Hepatocyte (in vitro differentiated cells): Measurements from ENCODE around the gene LIMS1. TPM values are rescaled to one million over a fixed set of nuclear protein-coding genes. Genes with fewer than 3 reads are reported as not detected.

Experiments used
- DNase-seq: peaks from one replicate; pipeline ENCODE4 v3.0.0-alpha.2; 2016; ENCODE audit warnings: low spot score
- H2AFZ ChIP-seq: fragments of 200-600 bp; sonication (generic); 2 replicates; pipeline ENCODE4 v1.6.0; 2016; ENCODE audit warnings: antibody characterized with exemption, mild to moderate bottlenecking
- H3K27ac ChIP-seq: fragments of 200-600 bp; sonication (generic); 2 replicates; pipeline ENCODE4 v1.5.1; 2016; ENCODE audit warnings: mild to moderate bottlenecking
- H3K27me3 ChIP-seq: fragments of 200-600 bp; sonication (generic); 2 replicates; pipeline ENCODE4 v1.6.1; 2016
- H3K36me3 ChIP-seq: fragments of 200-600 bp; sonication (generic); replicated peaks from 2 replicates; pipeline ENCODE4 v1.5.1; 2016; ENCODE audit warnings: low read depth; ENCODE audit not compliant: insufficient read depth
- H3K4me1 ChIP-seq: fragments of 200-600 bp; sonication (generic); 2 replicates; pipeline ENCODE4 v1.5.1; 2016; ENCODE audit warnings: mild to moderate bottlenecking, moderate library complexity; ENCODE audit not compliant: insufficient read depth
- H3K4me2 ChIP-seq: fragments of 200-600 bp; sonication (generic); 2 replicates; pipeline ENCODE4 v1.6.0; 2016
- H3K4me3 ChIP-seq: fragments of 200-600 bp; sonication (generic); 2 replicates; pipeline ENCODE4 v1.5.1; 2016; ENCODE audit warnings: mild to moderate bottlenecking
- H3K79me2 ChIP-seq: fragments of 200-600 bp; sonication (generic); 2 replicates; pipeline ENCODE4 v1.6.0; 2017; ENCODE audit warnings: mild to moderate bottlenecking
- H3K9me2 ChIP-seq: fragments of 200-600 bp; sonication (generic); replicated peaks from 2 replicates; pipeline ENCODE4 v1.6.0; 2017; ENCODE audit warnings: mild to moderate bottlenecking; ENCODE audit not compliant: insufficient read depth
- H3K9me3 ChIP-seq: fragments of 200-600 bp; sonication (generic); 2 replicates; pipeline ENCODE4 v1.5.1; 2016; ENCODE audit warnings: low read depth, mild to moderate bottlenecking
- H4K20me1 ChIP-seq: fragments of 200-600 bp; sonication (generic); 2 replicates; pipeline ENCODE4 v1.6.0; 2016; ENCODE audit warnings: mild to moderate bottlenecking; ENCODE audit not compliant: insufficient read depth, poor library complexity, severe bottlenecking
- EZH2 ChIP-seq: fragments of 200-600 bp; sonication (generic); IDR thresholded peaks from 2 replicates; pipeline ENCODE4 v1.6.1; 2016; ENCODE audit warnings: antibody characterized with exemption, mild to moderate bottlenecking, borderline replicate concordance
- EZH2phosphoT487 ChIP-seq: fragments of 200-600 bp; sonication (generic); IDR thresholded peaks from one replicate; pipeline ENCODE4 v1.6.1; 2018; ENCODE audit warnings: antibody characterized with exemption, mild to moderate bottlenecking, low read depth, moderate library complexity; ENCODE audit not compliant: unreplicated experiment, severe bottlenecking
- WGBS: methylation state at CpG from one replicate; pipeline ENCODE4 v1.1.6; 2016; ENCODE audit warnings: low lambda C conversion rate; ENCODE audit errors: missing lambda C conversion rate; 5-methylcytosine and 5-hydroxymethylcytosine counted together
- polyA plus RNA-seq: library from polyadenylated mRNA; unstranded; fragments of >200 nt; fragmentation: Nextera tagmentation; extraction: Ambion mirVana; gene quantifications from 2 replicates; pipeline ENCODE4 v1.2.1, GENCODE V29; 2016
- total RNA-seq: library from RNA; depleted of rRNA; stranded (reverse); fragments of >200 nt; gene quantifications from 2 replicates; pipeline ENCODE4 v1.2.3, GENCODE V29; 2014
- TF ChIP-seq, protein P1 (sequence below): fragments of 200-600 bp; sonication (generic); IDR thresholded peaks from 2 replicates; pipeline ENCODE4 v1.5.1; 2016; ENCODE audit warnings: antibody characterized with exemption, mild to moderate bottlenecking; ENCODE audit not compliant: poor library complexity

Gene LIMS1
- total and polyA plus RNA-seq, 2 experiments from 2014 or later, result 40.0 to 102 TPM

DNA sequence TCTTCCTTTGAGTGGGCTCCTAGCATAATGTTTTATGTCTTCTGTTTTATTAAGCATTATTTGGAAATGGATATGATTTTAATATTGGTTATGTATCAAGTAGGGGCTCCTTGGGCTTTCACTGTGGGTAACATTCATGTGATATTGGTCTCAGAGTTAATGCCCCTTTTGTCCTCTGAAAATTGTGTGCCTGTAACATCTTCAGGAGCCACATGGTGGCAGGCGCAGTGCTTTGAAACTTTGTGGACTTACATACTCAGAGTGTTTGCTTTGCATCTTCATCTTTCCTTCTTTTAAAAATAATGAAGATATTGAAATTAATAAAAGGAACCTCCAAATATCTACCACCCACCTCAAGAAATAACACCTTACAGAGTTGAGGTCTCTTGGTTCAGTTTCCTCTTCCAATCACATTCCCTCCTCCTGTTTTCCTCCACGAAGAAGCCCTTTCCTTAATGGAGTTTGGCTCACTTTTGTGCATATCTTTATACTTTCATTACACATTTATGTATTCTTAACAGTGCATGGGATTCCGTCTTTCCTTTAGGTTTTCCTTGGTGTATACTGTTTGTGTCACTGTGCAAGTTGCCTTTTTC is 73.5 kb downstream of the LIMS1 start:
- Histone ChIP-seq H3K36me3 (no peaks in the 10 kb centered on the region), H4K20me1 (peaks cover 3% of the 10 kb centered on the region), H3K9me3 (no peaks in the 10 kb centered on the region), H3K4me3 (no peak overlapping the region), H3K4me1 (peaks cover 5% of the 10 kb centered on the region), H3K4me2 (no peak overlapping the region), H3K79me2 (peaks cover 88% of the 10 kb centered on the region), H3K9me2 (no peaks in the 10 kb centered on the region), H2AFZ (no peak overlapping the region), H3K27ac (no peak overlapping the region), H3K27me3 (no peaks in the 10 kb centered on the region)
- DNase-seq, result peak; percentile 54
- WGBS, result 77% methylated on average over 3 of the region's 3 CpGs
- TF ChIP-seq EZH2, result no peak
- no peak for TF ChIP-seq EZH2phosphoT487
- TF ChIP-seq, protein P1, sequence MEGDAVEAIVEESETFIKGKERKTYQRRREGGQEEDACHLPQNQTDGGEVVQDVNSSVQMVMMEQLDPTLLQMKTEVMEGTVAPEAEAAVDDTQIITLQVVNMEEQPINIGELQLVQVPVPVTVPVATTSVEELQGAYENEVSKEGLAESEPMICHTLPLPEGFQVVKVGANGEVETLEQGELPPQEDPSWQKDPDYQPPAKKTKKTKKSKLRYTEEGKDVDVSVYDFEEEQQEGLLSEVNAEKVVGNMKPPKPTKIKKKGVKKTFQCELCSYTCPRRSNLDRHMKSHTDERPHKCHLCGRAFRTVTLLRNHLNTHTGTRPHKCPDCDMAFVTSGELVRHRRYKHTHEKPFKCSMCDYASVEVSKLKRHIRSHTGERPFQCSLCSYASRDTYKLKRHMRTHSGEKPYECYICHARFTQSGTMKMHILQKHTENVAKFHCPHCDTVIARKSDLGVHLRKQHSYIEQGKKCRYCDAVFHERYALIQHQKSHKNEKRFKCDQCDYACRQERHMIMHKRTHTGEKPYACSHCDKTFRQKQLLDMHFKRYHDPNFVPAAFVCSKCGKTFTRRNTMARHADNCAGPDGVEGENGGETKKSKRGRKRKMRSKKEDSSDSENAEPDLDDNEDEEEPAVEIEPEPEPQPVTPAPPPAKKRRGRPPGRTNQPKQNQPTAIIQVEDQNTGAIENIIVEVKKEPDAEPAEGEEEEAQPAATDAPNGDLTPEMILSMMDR, result peak; percentile 67

DNA sequence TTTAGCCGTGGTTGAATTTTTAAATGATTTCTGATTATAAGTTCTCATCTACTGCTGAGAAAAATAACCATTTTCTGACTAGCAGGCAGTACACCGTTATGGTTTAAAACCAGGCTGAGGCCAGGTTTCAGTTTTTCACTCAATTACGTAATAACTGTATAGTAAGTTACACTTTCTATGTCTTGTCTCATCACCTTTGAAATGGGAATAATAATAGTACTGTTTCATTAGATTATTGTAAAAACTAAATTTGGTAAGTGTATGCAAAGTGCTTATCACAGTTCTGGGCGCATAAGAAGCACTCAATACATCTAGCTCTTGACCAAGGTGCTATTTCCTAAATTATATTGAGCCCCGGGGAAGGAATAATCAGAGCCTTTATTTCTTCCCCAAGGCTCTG is 76.8 kb downstream of the LIMS1 start:
- H3K36me3 ChIP-seq, result no peaks in the 10 kb centered on the region
- peaks cover 32% of the 10 kb centered on the region for H3K4me1 ChIP-seq
- no peak overlapping the region for H3K27ac ChIP-seq
- 82% methylated on average over 5 of the region's 5 CpGs for WGBS
- no peak overlapping the region for H3K4me2 ChIP-seq
- H3K9me3 ChIP-seq, result no peaks in the 10 kb centered on the region
- H4K20me1 ChIP-seq, result peaks cover 6% of the 10 kb centered on the region
- peaks cover 88% of the 10 kb centered on the region for H3K79me2 ChIP-seq
- no peak overlapping the region for H3K4me3 ChIP-seq
- H3K9me2 ChIP-seq, result no peaks in the 10 kb centered on the region
- no peak overlapping the region for H2AFZ ChIP-seq
- no peaks in the 10 kb centered on the region for H3K27me3 ChIP-seq
- DNase-seq, result no peak
- no peak for TF ChIP-seq EZH2

DNA sequence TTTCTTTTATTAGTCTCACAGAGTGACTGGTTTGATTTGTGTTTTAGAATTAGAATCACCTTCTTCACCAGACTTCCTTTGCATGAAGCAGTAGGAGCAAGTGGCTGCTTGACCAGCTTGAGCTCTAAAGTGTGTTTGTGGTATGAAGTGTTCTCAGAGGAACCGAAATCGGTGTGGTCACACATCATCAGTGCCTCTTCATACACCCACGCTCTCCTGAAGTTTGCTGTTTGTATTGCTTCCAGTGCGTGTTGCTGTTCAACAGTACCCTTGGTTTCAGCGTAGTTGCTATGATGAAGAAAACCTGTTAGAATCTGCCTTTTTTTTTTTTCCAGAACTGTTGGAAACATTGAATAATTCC is 77.9 kb downstream of the LIMS1 start:
- 90% methylated on average over 5 of the region's 5 CpGs for WGBS
- Histone ChIP-seq H3K27me3 (no peaks in the 10 kb centered on the region), H3K79me2 (peaks cover 86% of the 10 kb centered on the region), H3K9me3 (no peaks in the 10 kb centered on the region), H3K4me1 (peaks cover 42% of the 10 kb centered on the region), H3K9me2 (no peaks in the 10 kb centered on the region), H3K4me2 (no peak overlapping the region), H4K20me1 (peaks cover 6% of the 10 kb centered on the region), H3K36me3 (no peaks in the 10 kb centered on the region), H3K4me3 (no peak overlapping the region), H3K27ac (peak overlapping the region; percentile 29), H2AFZ (no peak overlapping the region)
- no peak for TF ChIP-seq EZH2phosphoT487
- TF ChIP-seq, protein P1, result no peak
- TF ChIP-seq EZH2, result no peak
- no peak for DNase-seq

DNA sequence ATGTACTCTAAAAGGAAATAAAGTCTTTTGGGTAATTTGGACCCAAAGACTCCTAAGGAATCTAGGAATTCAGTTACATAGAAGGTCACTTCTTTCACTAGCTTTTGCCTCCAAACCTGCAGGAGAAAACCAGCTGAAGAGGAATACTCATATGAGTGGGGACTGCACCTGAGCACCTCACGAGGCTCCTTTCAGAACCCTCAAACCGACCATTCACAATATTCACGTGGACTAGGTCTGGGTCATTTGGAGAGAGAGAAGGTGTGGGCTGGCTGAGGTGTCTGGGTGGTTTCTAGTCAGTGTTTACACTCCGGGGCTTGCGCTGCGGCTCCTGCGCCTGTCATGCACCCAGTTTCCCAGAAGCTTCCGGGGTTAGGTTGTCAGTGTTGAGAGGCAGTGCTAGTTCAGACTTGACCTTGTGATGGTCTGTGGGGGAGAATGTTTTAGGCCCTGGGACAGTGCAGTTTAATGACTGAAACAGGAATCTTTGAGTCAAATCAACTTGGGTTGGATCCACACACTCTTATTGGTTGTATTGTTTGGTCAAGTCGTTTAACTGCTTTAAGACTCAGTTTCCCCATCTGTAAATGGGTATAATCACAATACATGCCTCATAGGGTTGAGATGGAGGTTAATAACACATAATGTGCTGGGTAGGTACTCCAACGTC is 78.4 kb downstream of the LIMS1 start:
- Histone ChIP-seq H3K36me3 (no peaks in the 10 kb centered on the region), H3K27me3 (no peaks in the 10 kb centered on the region), H3K27ac (peak overlapping the region; percentile 29), H3K9me3 (no peaks in the 10 kb centered on the region), H2AFZ (no peak overlapping the region), H3K9me2 (no peaks in the 10 kb centered on the region), H3K4me1 (peaks cover 47% of the 10 kb centered on the region), H4K20me1 (peaks cover 6% of the 10 kb centered on the region), H3K79me2 (peaks cover 86% of the 10 kb centered on the region), H3K4me3 (no peak overlapping the region), H3K4me2 (peak overlapping the region; percentile 26)
- TF ChIP-seq EZH2 (no peak), EZH2phosphoT487 (no peak)
- TF ChIP-seq, protein P1, result no peak
- DNase-seq, result no peak
- WGBS, result 78% methylated on average over 10 of the region's 10 CpGs
